ENCODE data around the gene GSTO2.

- no peak for TF ChIP-seq POLR2AphosphoS5 (IDR thresholded peaks at IDR 0.05)
- TF ChIP-seq CTCF (IDR thresholded peaks at IDR 0.05) = no peak
- TF ChIP-seq POLR2A (IDR thresholded peaks at IDR 0.05) = no peak
Measured at GRCh38 chr10:104307576-104308438, 38.8 kb downstream of the GSTO2 start.

Measured in prostate gland (tissue), 2 donors.